Neural progenitor cell (in vitro differentiated cells): Measurements from ENCODE around the gene PLD2. TPM values are rescaled to one million over a fixed set of nuclear protein-coding genes. Genes with fewer than 3 reads are reported as not detected.

Experiments used
- DNase-seq: peaks from one replicate; pipeline ENCODE4 v3.0.0-alpha.2; 2016; ENCODE audit warnings: low spot score
- H2AFZ ChIP-seq: fragments of 200-600 bp; sonication (generic); replicated peaks from 2 replicates; pipeline ENCODE4 v1.6.1; 2016; ENCODE audit warnings: antibody characterized with exemption
- H3F3A ChIP-seq: fragments of 200-600 bp; sonication (generic); 2 replicates; pipeline ENCODE4 v1.6.1; 2016; ENCODE audit warnings: antibody characterized with exemption, low read depth
- H3K27ac ChIP-seq: fragments of 200-600 bp; sonication (generic); 2 replicates; pipeline ENCODE4 v1.5.1; 2016; ENCODE audit warnings: mild to moderate bottlenecking
- H3K27me3 ChIP-seq: fragments of 200-600 bp; sonication (generic); 2 replicates; pipeline ENCODE4 v1.6.1; 2016; ENCODE audit warnings: mild to moderate bottlenecking, moderate library complexity
- H3K36me3 ChIP-seq: fragments of 200-600 bp; sonication (generic); 2 replicates; pipeline ENCODE4 v1.5.1; 2016
- H3K4me1 ChIP-seq: fragments of 200-600 bp; sonication (generic); 2 replicates; pipeline ENCODE4 v1.6.1; 2016; ENCODE audit warnings: mixed run types
- H3K4me2 ChIP-seq: fragments of 200-600 bp; sonication (generic); 2 replicates; pipeline ENCODE4 v1.6.1; 2016
- H3K4me3 ChIP-seq: fragments of 200-600 bp; sonication (generic); 2 replicates; pipeline ENCODE4 v1.5.1; 2016
- H3K79me2 ChIP-seq: fragments of 200-600 bp; sonication (generic); 2 replicates; pipeline ENCODE4 v1.6.1; 2016; ENCODE audit warnings: low read depth
- H3K9ac ChIP-seq: fragments of 200-600 bp; sonication (generic); 2 replicates; pipeline ENCODE4 v1.6.1; 2016
- H3K9me3 ChIP-seq: fragments of 200-600 bp; sonication (generic); 2 replicates; pipeline ENCODE4 v1.5.1; 2016; ENCODE audit warnings: low read depth
- H4K20me1 ChIP-seq: fragments of 200-600 bp; sonication (generic); 2 replicates; pipeline ENCODE4 v1.6.1; 2016; ENCODE audit warnings: low read depth
- H3K27ac Mint-ChIP-seq: 3 replicates; pipeline ENCODE4 v1.8.0; 2021; ENCODE audit warnings: mixed read lengths
- H3K27me3 Mint-ChIP-seq: 2 replicates; pipeline ENCODE4 v1.8.0; 2022; ENCODE audit warnings: low read depth, mild to moderate bottlenecking, inconsistent platforms, moderate library complexity, mixed read lengths; ENCODE audit not compliant: insufficient read depth
- H3K36me3 Mint-ChIP-seq: 3 replicates; pipeline ENCODE4 v1.8.0; 2021; ENCODE audit warnings: mixed read lengths
- H3K4me1 Mint-ChIP-seq: 3 replicates; pipeline ENCODE4 v1.8.0; 2021; ENCODE audit warnings: mixed read lengths
- H3K4me3 Mint-ChIP-seq: 3 replicates; pipeline ENCODE4 v1.8.0; 2021; ENCODE audit warnings: mild to moderate bottlenecking, moderate library complexity, mixed read lengths
- H3K9me3 Mint-ChIP-seq: 3 replicates; pipeline ENCODE4 v1.8.0; 2020; ENCODE audit warnings: mixed read lengths
- EZH2 ChIP-seq: fragments of 200-600 bp; sonication (generic); IDR thresholded peaks from 2 replicates; pipeline ENCODE4 v1.6.1; 2017; ENCODE audit warnings: antibody characterized with exemption, mild to moderate bottlenecking, moderate library complexity
- EZH2phosphoT487 ChIP-seq: fragments of 200-600 bp; sonication (generic); IDR thresholded peaks from 2 replicates; pipeline ENCODE4 v1.6.1; 2017; ENCODE audit warnings: antibody characterized with exemption
- total RNA-seq: library from RNA; depleted of rRNA; stranded (reverse); fragments of >200 nt; gene quantifications from 2 replicates; pipeline ENCODE4 v1.2.3, GENCODE V29; 2015; ENCODE audit warnings: low replicate concordance
- TF ChIP-seq, protein P1 (sequence below): fragments of 200-600 bp; sonication (generic); IDR thresholded peaks from 2 replicates; pipeline ENCODE4 v1.5.1; 2017; ENCODE audit warnings: antibody characterized with exemption, mild to moderate bottlenecking

The PLD2 gene
- total RNA-seq, 1 donor from 2014 or later, result 23.8 TPM

DNA sequence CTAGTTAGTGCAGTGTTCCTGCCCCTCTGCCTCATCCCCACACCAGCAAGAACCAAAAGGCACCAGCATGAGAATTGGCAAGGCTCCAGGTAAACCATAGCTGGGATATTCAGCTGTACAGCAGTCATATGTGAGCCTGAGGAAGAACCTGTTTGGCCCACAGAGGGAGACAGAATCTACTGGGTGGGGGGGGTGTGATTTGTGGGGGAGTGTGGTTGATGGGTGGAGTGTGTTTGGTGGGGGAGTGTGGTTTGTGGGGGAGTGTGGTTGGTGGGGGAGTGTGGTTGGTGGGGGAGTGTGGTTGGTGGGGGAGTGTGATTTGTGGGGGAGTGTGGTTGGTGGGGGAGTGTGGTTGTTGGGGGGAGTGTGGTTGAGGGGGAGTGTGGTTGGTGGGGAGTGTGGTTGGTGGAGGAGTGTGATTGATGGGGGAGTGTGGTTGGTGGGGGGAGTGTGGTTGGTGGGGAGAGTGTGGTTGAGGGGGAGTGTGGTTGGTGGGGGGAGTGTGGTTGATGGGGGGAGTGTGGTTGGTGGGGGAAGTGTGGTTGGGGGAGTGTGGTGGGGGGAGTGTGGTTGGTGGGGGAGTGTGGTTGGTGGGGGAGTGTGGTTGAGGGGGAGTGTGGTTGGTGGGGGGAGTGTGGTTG lies 45.7 kb downstream of the PLD2 start:
- TF ChIP-seq EZH2 (no peak), EZH2phosphoT487 (no peak)
- TF ChIP-seq, protein P1, sequence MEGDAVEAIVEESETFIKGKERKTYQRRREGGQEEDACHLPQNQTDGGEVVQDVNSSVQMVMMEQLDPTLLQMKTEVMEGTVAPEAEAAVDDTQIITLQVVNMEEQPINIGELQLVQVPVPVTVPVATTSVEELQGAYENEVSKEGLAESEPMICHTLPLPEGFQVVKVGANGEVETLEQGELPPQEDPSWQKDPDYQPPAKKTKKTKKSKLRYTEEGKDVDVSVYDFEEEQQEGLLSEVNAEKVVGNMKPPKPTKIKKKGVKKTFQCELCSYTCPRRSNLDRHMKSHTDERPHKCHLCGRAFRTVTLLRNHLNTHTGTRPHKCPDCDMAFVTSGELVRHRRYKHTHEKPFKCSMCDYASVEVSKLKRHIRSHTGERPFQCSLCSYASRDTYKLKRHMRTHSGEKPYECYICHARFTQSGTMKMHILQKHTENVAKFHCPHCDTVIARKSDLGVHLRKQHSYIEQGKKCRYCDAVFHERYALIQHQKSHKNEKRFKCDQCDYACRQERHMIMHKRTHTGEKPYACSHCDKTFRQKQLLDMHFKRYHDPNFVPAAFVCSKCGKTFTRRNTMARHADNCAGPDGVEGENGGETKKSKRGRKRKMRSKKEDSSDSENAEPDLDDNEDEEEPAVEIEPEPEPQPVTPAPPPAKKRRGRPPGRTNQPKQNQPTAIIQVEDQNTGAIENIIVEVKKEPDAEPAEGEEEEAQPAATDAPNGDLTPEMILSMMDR, result no peak
- peaks cover 5% of the 10 kb centered on the region for H4K20me1 ChIP-seq
- no peak overlapping the region for H2AFZ ChIP-seq
- no peaks in the 10 kb centered on the region for H3K9me3 ChIP-seq
- Mint-ChIP-seq H3K27ac (no peak overlapping the region), H3K4me1 (peaks cover 31% of the 10 kb centered on the region), H3K27me3 (peaks cover 2% of the 10 kb centered on the region), H3K36me3 (peaks cover 16% of the 10 kb centered on the region), H3K4me3 (no peak overlapping the region), H3K9me3 (no peaks in the 10 kb centered on the region)
- H3K9ac ChIP-seq, result no peak overlapping the region
- no peak for DNase-seq
- peaks cover 14% of the 10 kb centered on the region for H3F3A ChIP-seq
- H3K27ac ChIP-seq, result no peak overlapping the region
- no peak overlapping the region for H3K4me2 ChIP-seq
- H3K79me2 ChIP-seq, result peaks cover 12% of the 10 kb centered on the region
- H3K36me3 ChIP-seq, result no peaks in the 10 kb centered on the region
- H3K4me1 ChIP-seq, result peaks cover 24% of the 10 kb centered on the region
- H3K27me3 ChIP-seq, result no peaks in the 10 kb centered on the region
- no peak overlapping the region for H3K4me3 ChIP-seq

DNA sequence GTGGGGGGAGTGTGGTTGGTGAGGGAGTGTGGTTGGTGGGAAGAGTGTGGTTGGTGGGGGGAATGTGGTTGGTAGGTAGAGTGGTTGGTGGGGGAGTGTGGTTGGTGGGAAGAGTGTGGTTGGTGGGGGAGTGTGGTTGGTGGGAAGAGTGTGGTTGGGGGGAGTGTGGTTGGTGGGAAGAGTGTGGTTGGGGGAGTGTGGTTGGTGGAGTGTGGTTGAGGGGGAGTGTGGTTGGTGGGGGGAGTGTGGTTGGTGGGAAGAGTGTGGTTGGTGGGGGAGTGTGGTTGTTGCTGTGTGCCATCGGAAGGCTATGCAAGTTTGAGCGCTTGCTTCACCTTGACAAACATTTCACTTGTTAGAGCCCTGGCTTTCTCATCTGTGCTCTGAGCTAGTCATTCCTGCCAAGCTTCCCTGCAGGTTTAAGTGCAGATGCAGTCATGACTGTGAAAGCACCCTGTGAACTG lies 46.3 kb downstream of the PLD2 start:
- Histone ChIP-seq H3K27me3 (no peaks in the 10 kb centered on the region), H3K27ac (no peak overlapping the region), H2AFZ (no peak overlapping the region), H3K4me2 (no peak overlapping the region), H3F3A (peaks cover 20% of the 10 kb centered on the region), H3K9ac (no peak overlapping the region), H3K4me3 (no peak overlapping the region), H4K20me1 (peaks cover 5% of the 10 kb centered on the region), H3K9me3 (no peaks in the 10 kb centered on the region), H3K36me3 (no peaks in the 10 kb centered on the region), H3K79me2 (peaks cover 12% of the 10 kb centered on the region), H3K4me1 (peaks cover 30% of the 10 kb centered on the region)
- peaks cover 16% of the 10 kb centered on the region for H3K36me3 Mint-ChIP-seq
- no peak overlapping the region for H3K4me3 Mint-ChIP-seq
- peaks cover 36% of the 10 kb centered on the region for H3K4me1 Mint-ChIP-seq
- DNase-seq, result no peak
- TF ChIP-seq EZH2phosphoT487 (no peak), EZH2 (no peak)
- TF ChIP-seq, protein P1, result no peak
- no peaks in the 10 kb centered on the region for H3K9me3 Mint-ChIP-seq
- H3K27ac Mint-ChIP-seq, result no peak overlapping the region
- H3K27me3 Mint-ChIP-seq, result peaks cover 2% of the 10 kb centered on the region

DNA sequence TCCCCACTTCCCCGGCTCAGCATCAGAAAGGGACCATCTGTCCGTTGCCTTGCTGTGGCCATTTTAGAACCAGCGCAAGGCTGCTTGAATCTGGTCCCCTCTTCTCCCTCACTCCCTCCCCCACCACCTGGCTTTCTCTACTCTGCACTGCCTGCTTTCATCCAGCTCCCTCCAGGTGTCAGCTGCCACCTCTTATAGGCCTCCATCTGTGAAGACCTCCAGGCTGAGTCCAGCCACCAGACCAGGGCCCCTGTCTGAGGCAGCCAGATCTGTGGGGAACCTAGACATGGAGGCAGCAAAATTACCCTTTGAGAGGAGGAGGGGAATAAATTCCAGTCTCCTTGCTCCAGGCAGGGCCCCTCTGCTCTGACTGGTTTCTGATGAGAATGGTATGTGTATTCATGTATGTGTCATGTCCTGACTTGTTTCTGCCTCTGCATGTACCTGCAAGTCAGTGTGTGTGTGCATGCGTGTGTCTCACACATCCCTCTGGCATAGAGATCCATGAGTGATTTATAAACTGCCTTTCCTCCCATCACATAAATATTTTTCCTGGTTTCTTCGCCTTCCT lies 47.2 kb downstream of the PLD2 start:
- Histone ChIP-seq H3K27ac (no peak overlapping the region), H3K4me3 (no peak overlapping the region), H3K4me2 (no peak overlapping the region), H4K20me1 (peaks cover 5% of the 10 kb centered on the region), H3K79me2 (peaks cover 12% of the 10 kb centered on the region), H3K9me3 (no peaks in the 10 kb centered on the region), H2AFZ (no peak overlapping the region), H3K27me3 (no peaks in the 10 kb centered on the region), H3K36me3 (no peaks in the 10 kb centered on the region), H3K9ac (no peak overlapping the region), H3K4me1 (peaks cover 39% of the 10 kb centered on the region), H3F3A (peaks cover 29% of the 10 kb centered on the region)
- no peak for TF ChIP-seq EZH2phosphoT487
- no peak for TF ChIP-seq EZH2
- TF ChIP-seq, protein P1, result no peak
- no peak for DNase-seq
- Mint-ChIP-seq H3K36me3 (peaks cover 16% of the 10 kb centered on the region), H3K4me3 (peak overlapping the region; percentile 19), H3K27me3 (peaks cover 4% of the 10 kb centered on the region), H3K27ac (peak overlapping the region; percentile 55), H3K9me3 (no peaks in the 10 kb centered on the region), H3K4me1 (peaks cover 43% of the 10 kb centered on the region)
